CD4-positive, alpha-beta T cell treated with Interleukin-4 for 1 hour (primary cell): ENCODE results near the gene CRABP2.

Experiments
- DNase-seq, 2 donors: peaks; one replicate each; pipeline ENCODE4 v3.0.0-alpha.2; 2020 to 2022

The CRABP2 gene

GRCh38 chr1:156708218-156708661 is 2.9 kb upstream of the CRABP2 start:
- DNase-seq = no peak

DNA sequence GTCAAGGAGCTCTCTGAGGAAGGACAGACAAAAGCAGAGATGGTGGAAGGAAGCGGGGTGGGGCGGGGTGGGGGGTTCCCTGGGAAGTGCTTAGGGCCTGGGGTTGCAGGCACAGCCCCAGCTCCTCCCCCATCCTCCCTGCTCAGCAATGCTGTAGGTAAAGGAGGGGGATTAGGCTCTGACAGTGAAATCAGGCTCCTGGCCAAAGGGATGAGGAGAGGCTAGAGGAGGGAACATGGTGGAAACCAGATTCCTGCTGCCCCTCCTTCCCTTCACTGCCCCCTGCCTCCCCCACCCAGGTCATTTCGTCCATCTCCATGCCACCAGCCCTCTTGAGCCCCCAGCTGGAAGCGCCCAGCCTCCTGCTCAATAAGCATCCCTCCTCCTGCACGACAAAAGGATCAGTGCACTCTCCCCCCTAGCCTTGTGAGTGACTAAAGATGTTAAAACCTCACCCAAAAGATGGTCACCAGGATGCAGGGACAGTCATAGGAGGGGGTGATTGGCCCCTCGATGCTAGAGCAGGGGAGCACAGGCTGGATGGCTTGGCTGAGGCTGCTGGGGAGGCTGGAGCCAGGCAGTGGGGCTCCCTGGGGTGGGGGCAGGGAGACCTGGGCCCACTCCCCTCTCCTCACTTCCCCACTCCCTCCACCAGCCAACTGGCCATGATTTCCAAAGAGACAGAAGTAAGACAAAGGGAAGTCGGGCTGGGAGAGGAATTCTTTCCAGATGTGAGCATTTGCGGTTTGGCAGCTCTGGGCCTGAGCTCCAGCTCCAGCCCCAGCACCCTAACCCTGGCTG is 2.2 kb upstream of the CRABP2 start:
- no peak for DNase-seq

GRCh38 chr1:156706657-156707416 is 1.5 kb upstream of the CRABP2 start:
- no peak for DNase-seq

DNA sequence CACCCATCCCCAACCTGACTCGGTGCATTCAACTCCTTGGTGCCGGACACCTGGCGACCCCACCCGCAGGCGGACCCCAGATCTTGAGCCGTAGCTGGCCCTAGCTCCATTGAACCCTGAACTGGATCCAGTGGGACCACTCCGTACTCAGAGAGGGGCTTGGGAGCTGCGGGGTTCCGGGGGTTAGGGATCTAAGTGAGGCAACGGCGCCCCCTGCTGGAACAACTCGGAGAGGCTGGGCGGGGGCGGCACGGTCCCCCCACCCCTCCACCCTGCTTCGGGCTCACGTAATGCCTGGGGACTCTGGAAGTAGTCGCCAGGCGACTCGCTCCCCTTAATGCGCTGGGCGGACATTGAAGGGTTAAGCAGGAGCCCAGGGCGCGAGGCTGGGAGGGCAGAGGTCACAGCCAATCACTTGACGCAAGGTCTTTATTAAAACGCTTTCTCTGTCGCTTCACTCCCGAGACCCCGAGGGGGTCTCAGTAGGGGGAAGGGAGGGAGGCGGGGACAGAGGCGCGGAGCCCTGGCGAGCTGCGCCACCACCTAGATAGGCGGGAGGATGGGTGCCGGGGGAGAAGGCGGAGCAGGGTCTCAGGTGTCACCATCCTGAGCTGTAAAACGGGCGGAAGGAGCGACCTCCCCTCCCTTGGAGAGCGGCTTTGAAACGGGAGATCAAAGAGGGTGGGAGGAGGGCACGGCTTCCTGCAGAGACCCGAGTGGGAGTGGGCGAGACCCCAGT is 704 bp upstream of the CRABP2 start:
- peak; percentile 65 to 71 for DNase-seq

DNA sequence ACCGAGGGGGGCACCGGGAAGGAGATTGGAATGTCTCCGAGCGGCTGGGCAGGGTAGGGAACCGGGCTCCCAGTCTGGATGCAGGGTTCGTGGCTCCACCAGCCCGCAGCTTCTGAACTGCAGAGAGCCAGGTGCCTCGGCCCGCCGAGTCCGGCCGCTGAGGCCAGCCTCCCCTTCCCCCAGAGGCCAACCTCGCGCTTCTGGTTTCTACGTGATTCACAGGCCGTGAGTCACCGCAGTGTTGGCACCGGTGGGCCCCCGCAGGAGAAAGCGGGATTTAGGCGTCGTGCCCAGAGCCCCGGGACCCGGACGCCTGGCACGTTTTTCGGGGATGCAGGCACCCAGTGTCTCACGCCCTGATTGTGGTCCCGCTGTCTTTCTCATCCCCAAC is 458 bp downstream of the CRABP2 start:
- no peak for DNase-seq

- DNase-seq = no peak
Measured at GRCh38 chr1:156704166-156704711, 1.1 kb downstream of the CRABP2 start.

GRCh38 chr1:156703741-156704140 is 1.6 kb downstream of the CRABP2 start:
- DNase-seq = no peak

DNA sequence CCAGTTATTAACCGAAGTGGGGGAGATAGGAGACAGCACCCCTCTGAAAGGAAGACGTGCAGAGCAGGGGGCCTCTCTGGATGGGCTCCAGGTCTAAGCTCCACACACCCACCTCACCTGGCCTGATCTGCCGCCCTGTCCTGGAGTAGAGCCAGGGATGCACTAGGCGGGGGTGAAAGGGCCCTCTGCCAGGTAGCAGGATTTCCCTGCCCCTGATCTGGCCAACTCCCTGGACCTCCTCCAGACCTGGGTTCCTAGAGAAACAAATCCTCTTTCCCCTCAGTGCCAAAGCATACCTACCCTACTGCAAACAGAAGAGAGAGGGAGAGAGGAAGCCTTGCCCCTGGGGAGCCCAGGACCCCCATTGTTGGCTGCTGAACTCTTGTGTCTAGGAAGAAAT is 2.0 kb downstream of the CRABP2 start:
- DNase-seq = no peak

- DNase-seq = no peak
Measured at GRCh38 chr1:156700736-156701531, 4.4 kb downstream of the CRABP2 start.

DNA sequence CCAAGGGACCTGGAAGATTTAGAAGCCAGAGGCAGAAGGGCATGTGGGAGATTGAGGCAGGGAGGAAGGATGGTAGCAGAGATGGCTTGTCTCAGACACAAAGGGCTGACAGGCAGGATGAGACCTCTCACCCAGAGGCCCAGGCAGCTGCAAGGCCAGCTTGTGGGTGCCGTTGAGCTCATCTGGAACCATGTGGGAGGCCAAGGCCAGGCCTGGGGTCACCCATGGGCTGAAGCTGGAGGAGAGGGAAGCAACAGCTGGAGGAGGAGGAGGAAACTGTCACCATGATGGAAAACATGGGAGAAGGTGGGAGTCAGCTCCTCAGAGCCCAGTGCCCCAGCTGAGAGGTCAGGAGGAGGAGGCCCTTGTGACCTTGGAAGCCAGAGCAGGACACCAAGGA is 6.4 kb downstream of the CRABP2 start:
- DNase-seq = no peak

GRCh38 chr1:156697481-156697880 is 7.9 kb downstream of the CRABP2 start:
- DNase-seq = no peak

GRCh38 chr1:156696755-156697154 is 8.6 kb downstream of the CRABP2 start:
- no peak for DNase-seq

DNA sequence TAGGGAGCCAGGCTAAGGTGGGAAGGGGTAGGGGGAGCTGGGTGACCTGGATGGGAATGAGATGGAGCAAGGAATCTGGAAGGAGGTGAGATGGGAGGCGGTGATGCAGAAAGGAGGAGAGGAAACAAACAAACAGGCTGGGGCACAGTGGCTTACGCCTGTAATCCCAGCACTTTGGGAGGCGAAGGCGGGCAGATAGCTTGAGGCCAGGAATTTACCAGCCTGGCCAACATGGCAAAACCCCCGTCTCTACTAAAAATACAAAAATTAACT is 10.8 kb downstream of the CRABP2 start:
- DNase-seq = no peak

GRCh38 chr1:156693848-156694689 is 11.3 kb downstream of the CRABP2 start:
- no peak for DNase-seq

GRCh38 chr1:156692925-156693847 is 12.2 kb downstream of the CRABP2 start:
- DNase-seq = peak; percentile 20 to 36

GRCh38 chr1:156692441-156692924 is 12.9 kb downstream of the CRABP2 start:
- DNase-seq = no peak

DNA sequence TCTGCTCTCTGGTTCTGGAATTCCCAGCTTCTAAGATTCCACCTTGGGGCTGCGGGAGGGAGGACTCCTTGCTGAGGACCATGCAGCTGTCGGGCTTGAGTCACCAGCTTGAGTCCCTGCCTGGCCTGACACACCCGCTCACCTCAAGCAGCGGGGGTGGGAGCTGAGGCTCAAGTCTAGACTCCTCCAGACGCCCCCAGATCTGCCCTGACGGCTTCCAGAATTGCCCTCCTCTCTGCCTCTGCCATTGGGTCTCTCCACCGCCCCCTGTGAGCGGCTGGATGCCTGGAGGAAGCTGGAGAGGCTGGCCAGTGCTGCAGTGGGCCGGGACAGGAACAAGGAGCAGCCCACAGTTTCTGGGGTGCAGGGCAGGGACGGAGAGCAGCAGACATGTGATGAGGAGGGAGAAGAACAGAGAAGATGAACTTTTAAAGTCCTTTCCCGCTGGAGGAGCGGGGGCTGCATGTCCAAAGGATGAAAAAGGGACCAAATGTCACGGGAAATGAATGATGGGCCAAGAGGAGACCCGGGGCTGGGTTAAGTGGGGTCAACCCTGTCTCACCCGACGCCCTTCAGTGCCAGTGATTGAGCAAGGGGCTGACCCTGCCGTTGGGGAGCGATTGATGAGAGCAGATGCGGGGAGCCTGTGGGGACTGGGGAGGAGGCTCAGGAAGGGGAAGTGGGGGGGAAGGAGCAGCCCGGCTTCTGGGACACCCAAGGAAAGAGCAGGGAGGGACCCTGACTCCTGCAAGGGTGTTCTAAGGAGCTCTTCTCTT is 13.5 kb downstream of the CRABP2 start:
- no peak for DNase-seq

- no peak for DNase-seq
Measured at GRCh38 chr1:156691191-156691590, 14.2 kb downstream of the CRABP2 start.

DNA sequence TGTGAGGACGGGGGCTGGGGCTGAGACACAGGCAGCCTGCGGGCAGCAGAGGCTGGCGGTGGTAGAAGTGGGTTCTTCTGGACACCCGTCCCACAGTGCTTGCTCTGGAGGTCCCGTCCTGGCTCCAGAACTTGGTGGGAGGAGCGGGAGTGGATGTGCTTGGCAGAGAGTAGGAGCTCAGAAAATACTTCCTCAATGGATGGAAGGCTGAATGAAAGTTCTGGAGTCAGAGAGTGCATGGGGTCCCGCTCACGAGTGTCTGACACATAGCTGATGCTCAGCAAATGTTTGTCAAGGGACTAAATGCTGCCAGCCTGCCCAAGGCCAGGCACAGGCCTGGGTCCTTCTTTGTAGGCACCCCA is 14.7 kb downstream of the CRABP2 start:
- DNase-seq = no peak
